Stimulated activated naive CD4-positive, alpha-beta T cell (primary cell): ENCODE results near the gene NDUFS7.

Source experiments
- DNase-seq, 6 experiments: peaks; one replicate each; lab custom pipeline; 2025; lab: John Stamatoyannopoulos, UW

NDUFS7 gene

DNA sequence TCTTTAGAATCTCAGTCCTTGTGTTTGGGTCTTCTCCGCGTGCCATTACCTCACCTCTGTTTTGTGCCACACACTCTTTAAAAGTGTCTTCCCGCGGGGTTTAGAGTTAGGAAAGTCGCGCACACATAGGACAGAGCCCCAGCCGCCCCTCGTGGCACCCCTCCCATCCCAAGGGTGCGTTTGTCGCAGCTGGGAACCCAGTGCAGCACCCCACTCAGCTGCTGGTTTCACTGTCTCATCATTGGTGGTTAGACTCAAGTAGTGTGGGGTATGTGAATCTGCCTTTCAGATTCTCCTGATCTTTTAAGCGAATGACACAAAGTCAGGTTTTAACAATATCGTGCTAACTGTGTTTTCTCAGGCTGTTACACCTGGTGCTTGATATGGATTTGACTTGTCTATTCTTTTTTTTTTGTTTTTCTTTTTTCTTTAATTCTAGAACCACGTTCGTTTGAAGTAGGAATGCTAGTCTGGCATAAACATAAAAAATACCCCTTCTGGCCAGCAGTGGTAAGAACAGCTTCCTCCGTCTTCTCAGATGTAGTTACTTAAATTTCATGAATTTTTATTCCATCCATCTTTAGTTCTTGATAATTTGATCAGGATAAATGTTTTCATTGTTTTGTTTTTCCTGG is 19.5 kb upstream of the NDUFS7 start:
- DNase-seq, result peak in 3 of 6 experiments; percentile 3 to 27 (median 26)

DNA sequence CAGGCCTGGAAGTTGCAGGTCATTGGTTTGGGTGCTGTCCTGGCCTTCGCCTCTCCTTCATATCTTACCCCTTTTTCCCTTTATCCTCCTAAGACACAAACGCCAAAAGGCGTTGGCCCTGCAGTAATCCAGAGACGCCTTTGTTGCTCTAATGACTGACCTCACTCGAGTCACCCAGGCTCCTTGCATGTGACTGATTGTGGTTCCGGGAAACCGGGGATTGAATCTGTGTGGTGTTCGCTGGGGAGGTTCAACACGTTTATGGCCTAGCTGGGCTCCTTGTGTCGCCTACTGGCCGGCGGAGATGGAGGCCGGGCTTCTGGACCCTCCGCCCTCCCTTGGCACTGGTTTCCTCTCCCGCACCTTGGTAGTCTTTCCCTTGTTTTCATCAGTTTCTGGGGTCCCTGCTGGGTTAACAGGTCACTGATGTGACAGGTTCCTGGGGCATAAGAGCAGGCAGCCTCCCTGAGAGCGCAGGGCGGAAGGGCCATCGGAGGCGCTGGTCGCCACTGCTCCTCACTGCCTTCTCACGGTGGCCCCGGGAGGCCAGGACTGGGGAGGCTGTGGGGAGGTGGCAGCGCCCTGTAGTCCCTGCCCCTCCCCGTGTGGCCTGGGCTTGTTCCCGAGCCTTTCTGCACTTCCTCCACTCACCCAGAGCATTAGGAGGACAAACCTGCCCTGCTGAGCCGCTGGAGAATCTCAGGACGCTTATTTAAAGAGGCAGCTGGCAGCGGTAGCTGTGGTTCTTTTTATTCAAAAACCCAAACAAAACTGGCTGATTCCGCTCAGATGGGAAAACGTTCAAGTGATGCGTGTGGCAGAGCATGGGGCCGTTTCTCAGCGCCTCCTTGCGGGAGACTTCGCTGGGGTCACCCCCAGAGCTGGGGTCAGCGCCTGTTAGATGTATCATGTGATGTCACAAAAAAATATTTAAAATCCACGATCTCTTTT is 18.1 kb upstream of the NDUFS7 start:
- DNase-seq, result no peak

DNA sequence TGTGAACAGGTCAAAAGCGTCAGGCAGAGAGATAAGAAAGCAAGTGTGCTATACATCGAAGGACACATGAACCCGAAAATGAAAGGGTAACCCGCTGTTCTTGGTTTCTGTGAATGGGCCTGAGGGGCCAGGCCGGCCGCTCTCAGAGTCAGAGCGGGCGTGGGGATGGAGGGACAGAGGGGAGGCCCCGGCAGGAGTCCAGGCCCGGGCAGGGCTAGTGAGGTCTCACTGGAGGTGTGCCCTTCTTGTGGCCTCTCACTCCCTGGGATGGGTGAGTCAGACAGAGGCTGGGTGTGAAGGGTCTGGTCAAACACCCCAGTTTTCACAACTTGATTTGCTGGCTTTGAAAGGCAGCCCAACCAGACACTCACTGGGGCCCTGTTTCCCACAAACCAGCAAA is 17.4 kb upstream of the NDUFS7 start:
- no peak for DNase-seq

DNA sequence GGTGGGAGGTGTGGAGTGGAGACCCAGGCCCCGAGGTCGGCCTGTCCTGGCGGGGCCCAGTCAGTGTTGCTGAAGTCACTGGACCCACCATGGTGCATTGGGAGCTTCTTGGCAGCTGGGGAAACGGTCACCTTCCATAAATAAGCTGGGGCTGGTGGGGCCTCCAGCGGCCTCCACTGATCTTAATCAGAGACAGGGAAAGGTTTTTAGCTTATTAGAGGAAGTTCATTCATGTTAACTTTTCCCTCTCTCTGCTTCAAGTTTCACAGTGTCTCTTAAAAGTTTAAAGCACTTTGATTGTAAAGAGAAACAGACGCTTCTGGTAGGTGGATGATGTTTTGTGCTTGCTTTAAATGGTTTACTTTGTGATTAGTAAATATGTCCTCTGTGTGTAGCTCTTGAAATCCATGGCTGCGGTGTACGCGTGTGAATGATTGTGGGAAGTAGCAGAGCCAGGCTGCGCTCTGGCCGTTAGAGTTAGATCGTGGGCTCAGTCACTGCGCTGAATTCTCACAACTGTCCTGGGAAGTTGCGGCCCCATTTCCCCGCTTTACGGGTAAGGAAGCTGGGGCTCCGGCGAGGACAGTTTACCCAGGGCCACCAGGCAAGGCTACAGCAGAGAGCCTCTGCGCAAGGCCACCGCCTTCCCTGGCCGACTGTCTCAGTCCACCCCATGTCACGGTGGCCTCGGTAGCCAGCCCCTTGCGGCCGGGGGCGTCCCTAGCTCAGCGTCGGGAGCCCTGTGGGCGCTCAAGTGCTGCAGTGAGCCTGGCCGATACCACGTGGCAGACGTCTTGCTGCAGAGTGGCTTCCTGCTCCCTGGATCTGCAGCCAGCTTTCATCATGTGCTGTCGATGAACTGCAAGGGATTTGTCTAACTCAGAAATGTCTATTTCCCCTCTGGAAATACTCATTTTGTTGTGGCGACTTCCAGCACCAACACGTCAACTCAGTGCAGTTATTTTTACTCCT is 16.5 kb upstream of the NDUFS7 start:
- no peak for DNase-seq

DNA sequence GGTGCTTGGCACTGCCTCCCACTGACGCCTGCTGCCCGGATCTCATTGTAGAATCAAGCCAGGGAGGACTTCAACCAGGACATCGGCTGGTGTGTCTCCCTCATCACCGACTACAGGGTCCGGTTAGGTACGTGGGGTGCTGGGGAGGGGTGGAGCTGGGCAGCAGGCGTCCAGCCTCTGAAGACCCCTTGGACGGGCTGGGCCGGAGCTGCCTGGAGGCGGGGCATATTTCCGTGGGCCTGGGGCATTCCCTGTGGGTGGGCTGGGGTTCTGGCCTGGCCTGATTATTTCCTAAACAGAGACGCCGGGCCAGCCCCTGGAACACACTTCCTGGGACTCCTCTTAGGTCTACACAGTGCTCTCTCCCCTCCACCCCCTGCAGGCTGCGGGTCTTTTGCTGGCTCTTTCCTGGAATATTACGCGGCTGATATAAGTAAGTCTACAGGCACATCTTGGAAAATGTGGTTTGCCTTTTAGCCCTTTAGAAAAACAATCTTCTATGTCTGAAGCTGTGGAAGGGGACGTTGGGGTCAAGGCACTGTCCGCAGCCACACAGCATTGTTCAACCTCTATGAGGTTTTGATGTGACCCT is 14.4 kb upstream of the NDUFS7 start:
- no peak for DNase-seq

DNA sequence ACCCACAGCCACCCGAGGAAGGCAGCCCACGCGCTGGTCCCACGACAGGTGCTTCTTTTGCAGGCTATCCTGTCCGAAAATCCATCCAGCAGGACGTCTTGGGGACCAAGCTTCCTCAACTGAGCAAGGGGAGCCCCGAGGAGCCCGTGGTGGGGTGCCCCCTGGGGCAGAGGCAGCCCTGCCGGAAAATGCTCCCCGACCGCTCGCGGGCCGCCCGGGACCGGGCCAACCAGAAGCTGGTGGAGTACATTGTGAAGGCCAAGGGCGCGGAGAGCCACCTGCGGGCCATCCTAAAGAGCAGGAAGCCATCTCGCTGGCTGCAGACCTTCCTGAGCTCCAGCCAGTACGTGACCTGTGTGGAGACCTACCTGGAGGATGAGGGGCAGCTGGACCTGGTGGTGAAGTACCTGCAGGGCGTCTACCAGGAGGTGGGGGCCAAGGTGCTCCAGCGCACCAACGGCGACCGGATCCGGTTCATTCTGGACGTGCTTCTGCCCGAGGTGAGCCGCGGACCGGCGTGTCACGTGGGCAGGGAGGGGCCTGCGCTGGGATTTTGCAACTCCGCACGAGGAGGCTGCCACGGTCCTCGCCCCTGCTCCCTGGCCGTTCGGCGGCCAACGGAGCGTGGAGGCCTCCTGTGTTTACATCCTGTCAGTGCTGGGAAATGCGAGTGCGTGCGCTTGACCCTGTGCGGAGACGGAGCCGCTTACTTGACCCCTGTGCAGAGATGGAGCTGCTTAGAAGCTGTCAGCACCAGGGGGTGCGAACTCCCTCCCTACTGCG is 12.9 kb upstream of the NDUFS7 start:
- DNase-seq, result no peak

DNA sequence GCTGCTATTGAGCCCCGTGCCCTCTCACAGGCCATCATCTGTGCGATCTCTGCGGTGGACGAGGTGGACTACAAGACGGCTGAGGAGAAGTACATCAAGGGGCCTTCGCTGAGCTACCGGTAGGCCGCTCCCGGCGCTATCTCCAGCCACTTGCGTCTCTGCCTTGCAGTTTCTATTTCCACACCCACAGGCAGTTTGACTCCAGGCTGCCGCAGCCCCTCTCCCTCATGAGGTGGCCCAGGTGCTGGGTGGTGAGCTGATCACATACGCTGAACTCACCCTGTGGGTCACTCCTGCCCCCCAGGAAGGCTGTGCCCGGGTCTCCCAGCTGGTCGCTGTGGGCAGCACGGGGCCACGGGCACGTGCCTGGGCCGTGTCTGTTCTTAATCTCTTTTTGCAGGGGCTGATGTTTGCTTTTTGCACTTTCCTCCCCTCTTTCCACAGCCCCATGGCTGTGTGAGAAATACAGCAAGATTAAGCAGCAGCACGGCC is 10.6 kb upstream of the NDUFS7 start:
- DNase-seq, result no peak

DNA sequence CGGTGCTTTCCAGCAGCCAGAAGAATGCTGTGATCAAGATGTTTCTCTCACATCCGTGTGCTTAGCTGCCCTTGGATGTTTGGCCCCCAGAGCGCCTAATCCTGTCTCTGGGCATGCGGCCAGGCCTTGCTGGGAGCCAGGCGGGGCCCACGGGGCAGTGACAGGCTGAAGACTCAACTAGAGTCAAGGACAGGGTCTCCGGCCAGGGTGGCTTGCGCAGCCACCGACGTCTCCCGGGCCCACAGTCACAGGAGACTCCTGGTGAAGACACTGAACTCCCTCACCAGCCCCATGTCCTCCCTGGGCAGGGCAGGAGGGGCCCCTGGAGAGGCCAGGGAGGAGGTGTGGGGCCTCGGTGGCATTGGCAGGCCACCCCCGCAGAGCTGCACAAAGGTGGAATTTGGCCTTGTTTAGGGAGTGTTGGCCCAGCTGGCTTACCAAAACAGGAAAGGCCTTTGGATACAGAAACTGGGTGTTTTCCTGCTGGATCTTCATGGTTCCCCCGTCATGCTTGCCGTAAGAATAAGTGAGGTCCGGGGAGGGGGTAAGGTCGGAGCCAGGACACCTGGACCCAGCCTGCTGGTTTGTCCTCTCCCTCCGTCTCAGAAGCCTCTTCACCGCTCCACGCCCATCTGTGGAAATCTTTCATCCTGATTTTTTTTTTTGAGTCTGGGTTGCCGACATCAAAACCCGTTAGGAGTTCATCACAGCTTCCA is 10.0 kb upstream of the NDUFS7 start:
- no peak for DNase-seq

DNA sequence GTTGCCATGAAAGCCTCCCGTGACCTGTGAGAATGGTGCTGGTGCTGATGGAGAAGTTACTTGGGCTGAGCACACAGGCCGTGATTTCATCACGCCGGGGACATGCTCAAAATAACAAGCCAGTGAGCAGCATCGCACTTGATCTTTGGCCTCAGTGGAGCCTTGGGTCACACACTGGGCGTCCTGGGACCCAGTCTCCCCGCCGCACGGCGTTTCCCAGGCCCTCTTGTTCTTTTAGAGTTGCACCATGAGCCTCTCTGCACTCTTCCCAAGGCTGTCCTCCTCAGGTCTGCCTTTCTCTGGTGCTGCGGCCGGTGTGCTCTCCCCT is 9.5 kb upstream of the NDUFS7 start:
- DNase-seq, result no peak

DNA sequence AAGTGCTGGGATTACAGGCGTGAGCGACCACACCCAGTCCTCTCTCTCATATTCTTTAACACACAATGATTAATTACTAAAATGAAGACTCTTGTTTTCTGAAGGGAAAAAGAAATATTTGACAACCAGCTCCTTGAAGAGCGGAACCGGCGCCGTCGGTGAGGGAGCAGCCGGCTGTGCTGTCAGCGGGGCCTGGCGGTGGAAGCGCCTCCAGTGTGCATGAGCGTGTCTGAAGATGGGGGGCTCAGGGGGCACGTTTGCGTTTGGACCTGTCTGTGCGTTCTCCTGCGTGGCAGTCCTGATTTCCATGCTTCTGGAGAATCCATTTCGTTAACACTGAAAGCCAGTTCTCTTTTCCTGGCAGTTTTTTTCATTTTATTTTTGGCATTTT is 7.3 kb upstream of the NDUFS7 start:
- no peak for DNase-seq

DNA sequence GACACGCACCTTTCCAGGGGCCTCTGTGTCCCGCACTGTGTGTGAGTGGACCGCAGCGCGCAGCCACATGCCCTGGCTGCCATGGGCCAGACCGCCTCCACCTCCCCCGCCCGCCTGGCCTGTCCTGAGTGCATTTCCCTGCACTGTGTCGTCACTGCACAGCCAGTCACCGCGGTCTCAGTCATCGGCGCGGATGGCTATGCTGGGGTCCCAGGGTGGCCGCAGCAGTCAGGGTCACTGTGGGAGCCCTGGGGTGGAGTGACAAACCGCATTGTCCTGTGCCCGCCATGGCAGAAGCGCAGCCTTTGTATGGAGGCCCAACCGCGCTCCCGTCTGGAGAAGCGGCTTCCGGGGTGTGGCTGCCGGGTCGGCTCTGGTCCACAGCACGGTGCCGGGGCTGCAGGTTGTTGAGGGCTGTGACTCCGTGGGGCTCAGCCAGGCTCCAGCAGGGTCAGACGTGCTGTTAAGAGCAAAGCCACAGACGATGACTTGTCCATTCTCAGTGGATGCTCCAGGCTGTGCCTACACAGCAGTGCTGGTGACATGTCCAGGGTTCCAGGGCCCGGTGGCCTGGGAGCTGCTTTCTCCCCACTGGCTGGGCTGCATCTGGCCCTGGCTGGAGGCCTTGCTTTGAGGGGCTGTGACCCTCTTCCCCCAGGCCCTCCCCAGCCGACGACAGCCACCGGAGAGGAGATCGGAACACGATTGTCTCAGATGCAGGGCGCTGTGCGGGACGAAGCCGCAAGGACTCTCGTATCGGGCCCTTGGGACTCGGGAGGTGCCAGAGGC is 6.3 kb upstream of the NDUFS7 start:
- no peak for DNase-seq

DNA sequence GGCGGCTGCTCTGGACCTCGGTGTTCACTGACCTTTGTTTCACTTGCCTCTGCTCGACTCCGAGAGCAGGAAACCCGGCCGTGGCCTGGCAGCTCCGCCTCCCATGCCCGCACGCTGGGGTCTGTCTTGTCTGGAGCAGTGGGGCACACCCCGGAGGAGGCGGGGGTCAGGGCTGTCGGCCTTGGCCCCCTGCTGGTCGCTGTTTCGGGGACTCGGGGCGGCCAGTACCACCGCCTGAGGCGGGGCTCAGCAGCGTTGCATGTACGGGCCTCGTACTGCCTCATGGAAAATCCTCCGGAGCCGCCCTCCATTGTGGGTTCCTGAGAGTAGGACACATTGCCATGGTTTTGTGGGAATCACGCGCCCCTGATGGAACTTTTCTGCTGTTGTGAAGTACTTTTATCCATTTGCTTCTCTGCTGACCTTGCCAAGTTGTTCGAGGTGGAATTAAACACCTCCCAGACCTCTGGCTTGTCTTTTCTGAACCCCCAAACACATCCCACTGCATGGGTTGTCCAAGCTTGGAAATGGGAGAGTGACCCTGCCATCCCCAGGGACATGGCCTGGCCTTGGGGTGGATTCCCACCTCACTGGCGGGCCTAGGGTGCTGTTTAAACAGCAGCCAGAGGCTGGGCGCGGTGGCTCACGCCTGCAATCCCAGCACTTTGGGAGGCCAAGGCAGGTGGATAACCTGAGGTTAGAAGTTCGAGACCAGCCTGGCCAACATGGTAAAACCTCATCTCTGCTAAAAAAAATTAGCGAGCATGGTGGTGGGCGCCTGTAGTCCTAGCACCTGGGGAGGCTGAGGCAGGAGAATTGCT is 5.5 kb upstream of the NDUFS7 start:
- no peak for DNase-seq

DNA sequence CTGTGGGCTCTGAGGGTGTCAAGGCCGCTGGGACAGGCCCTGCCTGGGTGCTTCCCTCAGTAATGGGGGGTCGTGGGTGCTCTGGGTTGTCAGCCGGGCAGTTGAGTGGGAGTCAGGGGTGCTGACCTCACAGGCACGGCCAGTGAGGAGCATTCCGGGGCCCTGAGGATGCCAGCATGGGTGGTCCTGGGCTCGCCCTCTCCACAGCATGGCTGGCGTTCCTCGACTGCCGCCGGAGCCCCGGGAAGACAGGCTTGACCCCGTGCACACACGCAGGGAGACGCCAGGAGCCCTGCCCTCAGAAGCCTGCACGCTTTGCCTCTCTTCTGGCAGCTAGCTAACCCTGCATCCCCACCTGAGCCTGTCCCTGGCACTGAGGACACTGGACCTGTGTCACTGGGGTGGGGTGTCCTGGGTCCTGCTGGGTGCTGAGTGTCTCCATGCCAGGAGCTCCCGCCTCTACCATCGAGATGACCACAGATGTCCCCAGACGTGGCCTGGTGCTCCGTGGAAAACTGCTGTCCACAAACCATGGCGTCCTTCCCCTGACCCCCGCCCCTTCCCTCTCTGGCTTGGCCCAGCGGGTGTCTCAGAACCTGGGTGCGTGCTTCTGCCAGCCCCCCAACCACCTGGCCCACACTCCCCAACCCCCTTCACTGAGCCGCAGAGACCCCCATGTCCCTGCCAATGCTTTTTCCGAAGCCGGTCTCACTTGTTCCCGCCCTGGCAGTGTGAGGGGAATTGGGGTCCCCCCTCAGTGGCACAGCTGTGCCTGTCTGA is 4.4 kb upstream of the NDUFS7 start:
- no peak for DNase-seq

DNA sequence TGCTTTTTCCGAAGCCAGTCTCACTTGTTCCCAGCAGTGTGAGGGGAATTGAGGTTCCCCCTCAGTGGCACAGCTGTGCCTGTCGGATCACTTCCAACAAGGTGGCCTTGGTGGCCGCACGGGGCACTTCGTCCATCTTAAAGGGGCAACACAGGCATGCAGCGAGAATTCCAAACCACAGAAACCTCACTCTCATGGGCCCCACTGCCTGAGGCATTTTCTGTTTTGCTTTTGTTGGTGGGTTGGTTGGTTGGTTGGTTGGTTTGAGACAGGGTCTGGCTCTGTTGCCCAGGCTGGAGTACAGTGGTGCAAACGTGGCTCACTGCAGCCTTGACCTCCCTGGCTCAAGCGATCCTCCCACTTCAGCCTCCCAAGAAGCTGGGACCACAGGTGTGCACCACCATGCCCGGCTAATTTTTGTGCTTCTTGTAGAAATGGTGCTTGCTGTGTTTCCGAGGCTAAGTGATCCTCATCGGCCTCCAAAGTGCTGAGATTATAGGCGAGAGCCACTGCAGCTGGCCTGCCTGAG is 3.7 kb upstream of the NDUFS7 start:
- DNase-seq, result no peak

DNA sequence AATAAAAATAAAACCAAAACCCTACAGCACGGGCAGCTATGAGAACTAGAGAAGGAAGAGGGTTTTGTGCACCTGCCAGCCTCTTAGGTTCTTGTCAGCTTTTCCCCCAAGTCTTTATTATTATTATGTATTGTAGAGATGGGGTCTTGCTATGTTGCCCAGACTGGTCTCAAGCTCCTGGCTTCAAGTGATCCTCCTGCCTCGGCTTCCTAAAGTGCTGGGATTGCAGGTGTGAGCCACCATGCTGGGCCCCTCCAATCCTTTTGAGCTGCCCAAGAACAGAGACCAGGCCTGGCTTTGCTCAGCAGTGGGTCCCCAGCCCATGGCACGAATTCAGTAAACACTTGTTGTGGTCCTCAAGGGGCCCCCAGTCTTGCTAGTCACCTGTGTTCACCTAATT is 1.5 kb upstream of the NDUFS7 start:
- no peak for DNase-seq

DNA sequence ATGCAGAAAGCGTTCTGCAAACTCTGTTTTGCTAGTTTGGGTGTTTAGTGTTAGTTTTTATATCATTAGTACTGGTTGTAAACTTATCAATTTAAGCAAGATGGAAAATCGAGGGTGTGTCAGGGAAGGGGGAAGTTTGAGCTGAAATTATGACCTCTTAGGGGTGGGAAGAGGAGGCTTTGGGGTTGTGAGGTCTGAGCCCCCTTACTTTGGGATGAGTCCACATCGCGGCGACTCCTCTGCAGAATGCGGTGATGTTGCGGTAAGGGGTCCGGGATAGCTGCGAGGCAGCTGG is 743 bp upstream of the NDUFS7 start:
- no peak for DNase-seq

DNA sequence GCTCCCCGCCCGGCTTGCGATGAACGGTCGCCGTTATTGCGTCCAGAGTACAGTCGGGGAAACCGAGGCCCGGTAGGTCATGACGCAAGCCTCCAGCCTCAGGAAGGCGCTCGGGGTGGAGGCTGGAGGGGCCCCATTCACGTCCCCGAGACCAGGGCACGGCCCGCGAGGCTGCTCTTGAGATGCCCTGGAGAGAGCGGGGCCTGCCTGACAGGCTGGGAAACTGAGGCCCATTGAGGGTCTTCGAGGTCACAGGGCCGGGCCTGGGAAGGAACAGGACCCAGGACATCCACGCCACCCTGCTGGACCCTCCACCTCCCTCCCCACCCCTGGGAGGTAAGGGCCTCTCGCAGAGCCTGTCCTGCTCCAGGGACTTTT is 367 bp downstream of the NDUFS7 start:
- DNase-seq, result no peak
